ENCODE results near the gene ENTPD2. TPM values are rescaled to one million over a fixed set of nuclear protein-coding genes. Genes with fewer than 3 reads are reported as not detected.

The ENTPD2 gene
- total RNA-seq, 3 donors from 2014 or later (not counting 1 experiment from before 2014, with no cell fraction given): not detected

DNA sequence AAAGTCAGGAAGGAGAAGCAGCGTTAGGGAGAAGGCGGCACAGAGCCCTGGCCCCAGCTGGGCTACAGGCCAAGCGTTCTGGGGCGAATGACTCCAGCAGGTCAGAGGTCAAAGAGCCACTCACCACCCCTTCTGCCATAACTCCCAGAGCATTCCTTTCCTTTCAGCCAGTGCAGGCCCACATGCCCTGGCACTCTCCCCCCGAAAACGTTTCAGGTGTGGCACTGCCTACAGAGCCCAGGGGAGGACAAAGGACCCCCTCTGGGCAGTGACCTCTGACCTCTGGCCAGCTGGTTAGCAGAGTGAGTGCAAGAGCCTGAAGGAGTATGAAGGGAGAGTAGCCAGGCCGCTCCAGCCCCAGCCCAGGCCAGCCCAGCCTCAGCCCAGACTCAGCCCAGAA is 30.7 kb downstream of the ENTPD2 start:
- no peaks in the 10 kb centered on the region for H3K36me3 Mint-ChIP-seq
- Histone ChIP-seq H3K27me3 (ENCODE audit: control insufficient read depth, insufficient read depth, low read length) (no peaks in the 10 kb centered on the region), H3K4me1 (ENCODE audit: control insufficient read depth, insufficient read depth, low read length) (peaks cover 40% of the 10 kb centered on the region), H3K9me3 (ENCODE audit: control insufficient read depth, insufficient read depth, low read length) (no peaks in the 10 kb centered on the region), H3K4me3 (ENCODE audit: low read length) (no peak overlapping the region), H3K27ac (ENCODE audit: low read length) (no peak overlapping the region), H3K36me3 (ENCODE audit: control insufficient read depth, insufficient read depth, low read length) (peaks cover 24% of the 10 kb centered on the region)
- intact Hi-C loops (cut with micrococcal nuclease): no loop called here
- 95% methylated on average over 7 of the region's 7 CpGs for WGBS (ENCODE audit: insufficient coverage)
- H3K4me3 Mint-ChIP-seq: no peak overlapping the region
- TF ChIP-seq CTCF (IDR thresholded peaks at IDR 0.05): no peak
- no peak for DNase-seq
- H3K4me1 Mint-ChIP-seq: peaks cover 9 to 31% of the 10 kb centered on the region in 2 donors
- no peak for ATAC-seq
- no peaks in the 10 kb centered on the region for H3K27me3 Mint-ChIP-seq (ENCODE audit: low read depth in 2 of 2)
- H3K27ac Mint-ChIP-seq: no peak overlapping the region
- H3K9me3 Mint-ChIP-seq: no peaks in the 10 kb centered on the region

DNA sequence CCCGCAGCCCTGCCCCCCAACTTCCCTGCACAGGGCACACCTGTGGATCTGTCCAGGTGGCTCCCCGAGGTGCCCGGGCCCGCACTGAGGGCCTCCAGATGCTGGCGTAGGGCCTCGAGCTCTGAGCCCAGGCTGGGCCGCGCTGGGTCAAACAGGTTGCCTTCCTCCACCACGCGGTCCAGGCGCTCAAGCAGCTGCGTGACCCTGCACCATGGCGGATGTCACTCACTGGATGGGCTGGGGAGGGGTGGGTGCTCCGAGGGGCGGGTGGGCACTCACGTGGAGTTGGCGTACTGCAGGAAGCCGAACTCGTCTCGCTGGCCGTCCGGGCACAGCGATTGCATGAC is 31.2 kb downstream of the ENTPD2 start:
- Mint-ChIP-seq H3K27me3 (ENCODE audit: low read depth in 2 of 2) (no peaks in the 10 kb centered on the region), H3K9me3 (no peaks in the 10 kb centered on the region), H3K27ac (no peak overlapping the region), H3K4me1 (peaks cover 9 to 31% of the 10 kb centered on the region in 2 donors), H3K36me3 (no peaks in the 10 kb centered on the region), H3K4me3 (no peak overlapping the region)
- WGBS (ENCODE audit: insufficient coverage): 92% methylated on average over 23 of the region's 23 CpGs
- H3K27ac ChIP-seq (ENCODE audit: low read length): no peak overlapping the region
- peaks cover 30% of the 10 kb centered on the region for H3K36me3 ChIP-seq (ENCODE audit: control insufficient read depth, insufficient read depth, low read length)
- no peak for TF ChIP-seq CTCF (IDR thresholded peaks at IDR 0.05)
- H3K4me1 ChIP-seq (ENCODE audit: control insufficient read depth, insufficient read depth, low read length): peaks cover 40% of the 10 kb centered on the region
- no peaks in the 10 kb centered on the region for H3K27me3 ChIP-seq (ENCODE audit: control insufficient read depth, insufficient read depth, low read length)
- H3K4me3 ChIP-seq (ENCODE audit: low read length): no peak overlapping the region
- no peak for ATAC-seq
- no peak for DNase-seq
- intact Hi-C loops (cut with micrococcal nuclease): no loop called here
- H3K9me3 ChIP-seq (ENCODE audit: control insufficient read depth, insufficient read depth, low read length): no peaks in the 10 kb centered on the region

- peak overlapping the region in 1 of 2 donors; percentile 72 for H3K27ac Mint-ChIP-seq
- intact Hi-C loops (cut with micrococcal nuclease): no loop called here
- peaks cover 35% of the 10 kb centered on the region for H3K36me3 ChIP-seq (ENCODE audit: control insufficient read depth, insufficient read depth, low read length)
- TF ChIP-seq CTCF (IDR thresholded peaks at IDR 0.05): no peak
- peak; percentile 86 to 92 (median 91) for ATAC-seq
- no peak overlapping the region for H3K27ac ChIP-seq (ENCODE audit: low read length)
- H3K9me3 ChIP-seq (ENCODE audit: control insufficient read depth, insufficient read depth, low read length): no peaks in the 10 kb centered on the region
- no peak overlapping the region for H3K4me3 ChIP-seq (ENCODE audit: low read length)
- peaks cover 35% of the 10 kb centered on the region for H3K4me1 ChIP-seq (ENCODE audit: control insufficient read depth, insufficient read depth, low read length)
- WGBS (ENCODE audit: insufficient coverage): 72% methylated on average over 30 of the region's 30 CpGs
- H3K9me3 Mint-ChIP-seq: no peaks in the 10 kb centered on the region
- no peaks in the 10 kb centered on the region for H3K27me3 Mint-ChIP-seq (ENCODE audit: low read depth in 2 of 2)
- no peaks in the 10 kb centered on the region for H3K36me3 Mint-ChIP-seq
- peaks cover 6 to 28% of the 10 kb centered on the region in 2 donors for H3K4me1 Mint-ChIP-seq
- H3K4me3 Mint-ChIP-seq: no peak overlapping the region
- peak; percentile 49 to 85 for DNase-seq
- no peaks in the 10 kb centered on the region for H3K27me3 ChIP-seq (ENCODE audit: control insufficient read depth, insufficient read depth, low read length)
Measured at GRCh38 chr9:137021979-137022661, 31.7 kb downstream of the ENTPD2 start.

GRCh38 chr9:137021568-137021978 is 32.3 kb downstream of the ENTPD2 start:
- 95% methylated on average over 6 of the region's 6 CpGs for WGBS (ENCODE audit: insufficient coverage)
- intact Hi-C loops (cut with micrococcal nuclease): no loop called here
- peak overlapping the region in 1 of 2 donors; percentile 72 for H3K27ac Mint-ChIP-seq

More at GRCh38 chr9:137021568-137021978, 32.3 kb downstream of the ENTPD2 start:
- H3K27me3 Mint-ChIP-seq (ENCODE audit: low read depth in 2 of 2): no peaks in the 10 kb centered on the region
- H3K4me3 Mint-ChIP-seq: no peak overlapping the region
- ATAC-seq: no peak
- H3K9me3 Mint-ChIP-seq: no peaks in the 10 kb centered on the region
- Histone ChIP-seq H3K27me3 (ENCODE audit: control insufficient read depth, insufficient read depth, low read length) (no peaks in the 10 kb centered on the region), H3K36me3 (ENCODE audit: control insufficient read depth, insufficient read depth, low read length) (peaks cover 40% of the 10 kb centered on the region), H3K4me3 (ENCODE audit: low read length) (no peak overlapping the region), H3K27ac (ENCODE audit: low read length) (no peak overlapping the region), H3K9me3 (ENCODE audit: control insufficient read depth, insufficient read depth, low read length) (no peaks in the 10 kb centered on the region), H3K4me1 (ENCODE audit: control insufficient read depth, insufficient read depth, low read length) (peaks cover 29% of the 10 kb centered on the region)
- H3K4me1 Mint-ChIP-seq: peaks cover under 1 to 22% of the 10 kb centered on the region in 2 donors
- no peaks in the 10 kb centered on the region for H3K36me3 Mint-ChIP-seq
- TF ChIP-seq CTCF (IDR thresholded peaks at IDR 0.05): no peak
- DNase-seq: no peak
